ENCODE data around the gene OR2T35.
"Not testable (repeated sequence)": the region's sequence is repeated elsewhere in the genome, so short reads cannot be mapped to it uniquely, and the experiment has no call there.

OR2T35 gene

GRCh38 chr1:248645178-248645577, at the start of gene OR2T35:
TSS of gene OR2T35 (minus strand) at chr1:248645278. CDS start at chr1:248639258, 6,020 bp downstream.
- not testable (repeated sequence) for DNase-seq (ENCODE audit: low spot score)

DNA sequence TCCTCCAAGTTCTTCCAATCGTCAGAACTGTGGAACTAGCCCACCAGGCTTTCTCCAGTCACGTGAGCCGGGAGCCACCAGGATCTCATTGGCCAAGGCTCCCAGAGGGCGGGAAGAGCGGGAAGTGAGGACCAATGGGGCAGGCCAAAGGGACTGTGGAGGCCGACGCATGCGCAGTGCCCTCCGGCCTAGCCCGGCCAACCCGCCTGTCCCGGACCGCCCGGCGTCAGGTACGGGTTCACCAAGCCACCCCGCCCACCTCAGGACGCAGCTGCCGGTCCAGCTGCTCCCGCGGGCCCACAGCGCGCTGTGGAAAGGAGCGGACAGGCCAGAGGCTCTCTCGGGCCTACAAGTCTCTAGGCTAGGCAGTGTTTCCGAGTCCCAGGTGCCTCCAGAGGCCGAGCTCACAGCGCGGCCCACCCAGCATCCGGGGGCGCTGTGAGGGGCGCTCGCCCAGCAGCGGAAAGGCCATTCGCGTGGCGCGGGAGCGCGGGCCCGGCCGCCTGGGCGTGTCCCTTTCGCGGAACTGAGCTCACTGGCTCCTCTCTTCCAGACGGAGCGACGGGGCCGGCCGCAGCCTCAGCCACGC, 46.6 kb upstream of the OR2T35 start:
- DNase-seq (ENCODE audit: low spot score), result no peak

DNA sequence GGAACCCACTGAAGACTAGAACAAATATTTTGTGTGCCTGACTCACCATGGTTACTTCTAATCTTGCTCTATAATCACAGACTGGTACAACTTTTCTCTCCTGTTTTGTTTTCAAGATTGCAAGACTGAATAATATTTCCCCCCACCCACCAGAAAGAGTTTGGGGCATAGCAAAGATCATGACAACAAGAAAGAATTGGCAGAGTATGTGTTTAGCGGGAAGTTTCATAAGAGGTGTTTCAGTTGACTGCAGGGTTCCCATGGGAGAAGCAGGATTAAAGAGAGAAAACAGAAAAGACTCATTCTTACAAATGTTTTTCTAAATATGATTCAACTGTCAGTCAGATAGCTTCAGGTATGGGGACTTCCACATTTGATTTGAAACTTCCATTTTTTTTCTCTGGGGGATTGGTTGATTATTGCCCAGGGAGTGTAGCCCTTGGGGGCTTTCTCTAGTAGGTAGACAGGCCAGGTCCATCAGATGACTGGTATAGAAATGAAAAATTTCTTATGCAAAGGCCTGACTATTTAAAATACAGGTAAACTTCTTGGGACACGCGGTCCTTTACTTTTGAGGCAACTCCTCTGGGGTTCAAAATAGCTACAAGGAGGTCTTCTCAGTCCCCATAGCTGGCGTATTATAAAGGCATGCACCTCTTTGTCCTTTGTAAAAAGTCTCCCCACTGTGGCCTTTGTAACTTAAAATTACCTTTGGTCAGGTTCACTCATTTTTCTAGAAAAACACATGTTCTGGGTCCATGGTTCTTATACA, 43.6 kb upstream of the OR2T35 start:
- no peak for DNase-seq (ENCODE audit: low spot score)

DNA sequence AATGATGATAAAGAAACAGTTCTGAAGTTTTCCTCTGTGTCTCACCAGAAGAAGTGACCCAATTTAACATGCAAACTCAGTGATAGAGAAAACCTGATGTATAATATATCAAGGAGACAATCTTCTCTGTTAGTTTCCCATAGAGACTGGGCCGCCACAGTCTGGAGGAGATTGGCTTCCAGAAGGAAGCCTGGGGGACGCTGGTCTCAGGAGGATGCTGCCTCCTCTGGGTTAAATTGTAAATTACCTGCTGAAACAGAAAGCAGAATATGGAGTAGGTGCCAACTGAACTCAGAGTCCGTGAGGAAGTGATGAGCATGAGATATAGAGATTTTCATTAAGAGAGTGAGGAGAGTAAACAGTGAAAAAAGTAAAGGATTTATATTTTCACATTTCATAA, 41.7 kb upstream of the OR2T35 start:
- DNase-seq (ENCODE audit: low spot score), result peak; percentile 31

DNA sequence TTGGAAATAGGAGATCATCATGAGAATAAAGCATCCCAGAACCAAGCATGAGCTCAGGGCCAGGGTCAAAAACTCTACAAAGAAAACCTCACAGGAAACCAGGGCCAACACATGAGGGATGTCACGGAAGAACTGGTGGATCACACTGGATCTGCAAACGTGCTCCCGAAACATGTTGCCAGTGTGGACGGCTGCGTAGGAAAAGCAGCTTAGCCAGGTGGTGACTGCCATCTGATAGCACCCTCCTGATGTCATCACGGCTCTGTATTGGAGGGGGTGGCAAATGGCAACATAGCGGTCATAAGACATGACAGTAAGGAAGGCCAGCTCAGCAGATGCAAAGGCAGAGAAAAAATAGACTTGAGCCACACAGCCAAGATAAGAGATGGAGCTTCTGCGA, 36.6 kb upstream of the OR2T35 start:
- no peak for DNase-seq (ENCODE audit: low spot score)

DNA sequence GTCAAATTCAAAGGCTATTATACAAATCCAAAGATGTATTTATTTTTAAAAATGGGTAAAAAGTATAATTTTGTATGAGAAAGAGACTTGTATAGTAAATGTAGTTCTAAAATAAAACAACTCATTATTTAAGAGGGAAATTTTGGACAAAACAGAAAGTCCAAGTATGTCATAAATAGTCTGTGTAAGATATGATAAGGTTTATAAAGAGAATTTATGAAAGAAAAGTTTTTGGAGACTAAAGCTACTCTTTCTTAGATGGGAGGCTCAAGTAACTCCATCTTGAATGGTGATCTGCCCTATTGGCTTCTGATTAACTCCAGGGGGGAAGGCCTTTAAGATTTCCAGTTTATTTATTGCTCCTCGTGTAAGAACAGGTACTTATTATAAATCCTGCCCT, 24.9 kb upstream of the OR2T35 start:
- no peak for DNase-seq (ENCODE audit: low spot score)

- DNase-seq (ENCODE audit: low spot score), result not testable (repeated sequence)
Measured at GRCh38 chr1:248663453-248664328, 18.6 kb upstream of the OR2T35 start.

GRCh38 chr1:248656797-248657196, 11.7 kb upstream of the OR2T35 start:
- not testable (repeated sequence) for DNase-seq (ENCODE audit: low spot score)

DNA sequence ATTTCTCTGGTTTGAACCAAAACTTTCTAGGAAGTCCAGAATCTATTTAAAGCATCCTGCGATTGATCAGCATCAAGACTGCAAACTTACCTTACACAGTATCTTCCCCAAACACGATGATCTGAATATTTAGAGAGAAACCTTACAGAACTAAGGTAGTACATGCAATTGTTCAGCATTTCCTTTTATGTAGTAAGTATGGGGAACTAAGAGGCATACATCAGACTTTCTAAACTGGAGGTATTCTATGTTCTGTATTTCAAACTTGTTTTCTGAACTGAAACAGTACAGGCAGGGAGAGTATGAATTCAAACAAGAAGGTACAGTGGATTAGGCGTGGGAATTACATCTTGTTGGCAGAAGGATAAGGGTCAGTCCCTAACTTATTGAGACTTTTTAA, 10.3 kb upstream of the OR2T35 start, which contains the start of gene OR2T27:
TSS of gene OR2T27 (minus strand) at position 175 of the 400 bp plus-strand sequence. CDS start 4,644 bp downstream, outside the sequence.
- DNase-seq (ENCODE audit: low spot score), result not testable (repeated sequence)

- DNase-seq (ENCODE audit: low spot score), result not testable (repeated sequence)
Measured at GRCh38 chr1:248648770-248649536, 3.9 kb upstream of the OR2T35 start.

GRCh38 chr1:248642971-248643651, 2.0 kb downstream of the OR2T35 start:
- not testable (repeated sequence) for DNase-seq (ENCODE audit: low spot score)

- not testable (repeated sequence) for DNase-seq (ENCODE audit: low spot score)
Measured at GRCh38 chr1:248641583-248641982, 3.5 kb downstream of the OR2T35 start.

DNA sequence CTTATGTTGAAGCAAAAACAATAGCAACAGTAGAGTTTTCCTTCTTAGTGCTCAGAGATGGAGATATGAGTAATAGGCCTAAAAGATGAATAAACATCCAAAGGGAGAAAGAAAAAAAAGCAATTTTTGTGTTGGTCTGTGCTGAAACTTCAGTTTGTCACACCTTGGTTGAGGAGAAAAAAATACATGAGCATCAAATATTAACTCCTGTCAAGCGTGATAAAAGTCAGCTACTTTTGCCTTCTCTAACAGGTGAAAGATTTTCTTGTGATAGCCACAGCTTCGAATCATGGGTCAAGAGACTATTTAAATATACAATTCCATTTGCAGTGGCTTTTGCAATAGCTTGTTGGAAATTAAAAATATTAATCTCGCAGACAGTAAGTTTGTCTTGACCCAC, 4.2 kb downstream of the OR2T35 start:
- DNase-seq (ENCODE audit: low spot score), result not testable (repeated sequence)

- DNase-seq (ENCODE audit: low spot score), result not testable (repeated sequence)
Measured at GRCh38 chr1:248639652-248640051, 5.4 kb downstream of the OR2T35 start.

- not testable (repeated sequence) for DNase-seq (ENCODE audit: low spot score)
Measured at GRCh38 chr1:248636612-248637011, 8.5 kb downstream of the OR2T35 start.

GRCh38 chr1:248634991-248635390, 10.1 kb downstream of the OR2T35 start, which contains the start of gene OR2T11:
TSS of gene OR2T11 (minus strand) at chr1:248635091. CDS start at chr1:248627128, 7,963 bp downstream.
- not testable (repeated sequence) for DNase-seq (ENCODE audit: low spot score)

GRCh38 chr1:248631354-248632008, 13.6 kb downstream of the OR2T35 start:
- DNase-seq (ENCODE audit: low spot score), result peak; percentile 6

DNA sequence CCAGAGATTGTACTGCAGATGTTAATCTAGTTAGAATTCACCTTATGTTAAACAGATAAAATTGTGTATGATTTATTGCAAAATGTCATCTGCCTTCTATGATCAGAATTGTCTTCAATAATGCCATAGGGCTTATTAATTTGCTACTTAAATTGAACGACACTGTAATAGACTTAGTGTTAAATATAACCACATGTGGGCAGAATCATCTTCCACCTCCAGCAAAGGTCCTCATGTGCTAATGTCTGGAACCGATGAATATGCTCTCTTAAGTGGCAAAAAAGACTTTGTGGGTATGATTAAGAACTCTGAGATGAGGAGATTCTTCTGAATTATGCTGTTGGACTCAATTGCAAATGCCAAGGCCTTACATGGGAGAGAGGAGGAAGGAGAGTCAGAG, 14.5 kb downstream of the OR2T35 start:
- no peak for DNase-seq (ENCODE audit: low spot score)

DNA sequence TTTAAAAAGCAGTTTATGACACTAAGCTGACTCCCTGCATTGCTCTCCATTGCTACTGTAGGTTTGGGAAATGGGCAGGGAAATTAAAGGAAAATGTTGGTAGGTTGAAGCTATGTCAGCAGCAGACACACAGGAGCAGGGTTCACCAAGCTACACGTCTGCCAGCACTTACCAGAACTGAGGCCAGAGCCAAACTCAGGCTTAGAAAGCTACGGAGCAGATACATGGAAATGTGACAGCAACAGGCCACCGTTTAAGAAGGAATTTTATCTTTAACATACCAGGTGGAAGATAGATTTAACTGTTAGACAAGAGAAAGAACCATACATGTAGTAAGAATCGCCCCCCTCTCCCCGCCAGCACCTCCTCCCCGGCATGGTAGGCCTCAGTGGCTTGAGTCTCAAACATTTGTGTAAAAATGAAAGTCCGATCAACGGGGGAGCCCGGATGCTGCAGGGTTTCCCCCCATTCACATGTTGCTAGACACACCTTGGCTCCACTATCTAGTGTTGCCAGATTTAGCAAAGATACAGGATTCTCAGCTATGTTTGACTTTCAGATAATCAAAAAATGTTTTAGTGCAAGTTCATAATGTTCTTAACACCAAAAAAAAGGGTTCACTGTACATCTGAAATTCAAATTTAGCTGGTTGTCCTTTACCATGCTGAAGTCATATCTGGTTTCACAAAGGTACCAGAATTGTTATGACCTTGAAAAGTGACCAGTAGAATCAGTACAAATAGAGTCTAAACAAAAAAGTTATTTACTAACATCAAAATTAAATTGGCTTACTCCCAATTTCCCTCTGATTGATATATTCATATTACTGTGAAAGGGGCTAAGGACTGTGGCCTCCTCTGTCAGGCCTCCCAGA, 16.9 kb downstream of the OR2T35 start:
- no peak for DNase-seq (ENCODE audit: low spot score)

Measured in RKO (cell line).